ENCODE results near the gene LY6G5B.

LY6G5B gene

GRCh38 chr6:31663961-31664789, 5.6 kb upstream of the LY6G5B start:
- no peak for DNase-seq

- peak; percentile 74 for DNase-seq
Observed at GRCh38 chr6:31664790-31665500, 4.8 kb upstream of the LY6G5B start, which contains the start of gene GPANK1. GPANK1 (minus strand) TSS chr6:31664997; CDS start chr6:31664478, 519 bp downstream.

GRCh38 chr6:31665501-31666336, 4.1 kb upstream of the LY6G5B start, which contains the start of gene CSNK2B:
CSNK2B (plus strand) TSS chr6:31666080; CDS start chr6:31666832, 752 bp downstream.
- peak; percentile 92 for DNase-seq

DNA sequence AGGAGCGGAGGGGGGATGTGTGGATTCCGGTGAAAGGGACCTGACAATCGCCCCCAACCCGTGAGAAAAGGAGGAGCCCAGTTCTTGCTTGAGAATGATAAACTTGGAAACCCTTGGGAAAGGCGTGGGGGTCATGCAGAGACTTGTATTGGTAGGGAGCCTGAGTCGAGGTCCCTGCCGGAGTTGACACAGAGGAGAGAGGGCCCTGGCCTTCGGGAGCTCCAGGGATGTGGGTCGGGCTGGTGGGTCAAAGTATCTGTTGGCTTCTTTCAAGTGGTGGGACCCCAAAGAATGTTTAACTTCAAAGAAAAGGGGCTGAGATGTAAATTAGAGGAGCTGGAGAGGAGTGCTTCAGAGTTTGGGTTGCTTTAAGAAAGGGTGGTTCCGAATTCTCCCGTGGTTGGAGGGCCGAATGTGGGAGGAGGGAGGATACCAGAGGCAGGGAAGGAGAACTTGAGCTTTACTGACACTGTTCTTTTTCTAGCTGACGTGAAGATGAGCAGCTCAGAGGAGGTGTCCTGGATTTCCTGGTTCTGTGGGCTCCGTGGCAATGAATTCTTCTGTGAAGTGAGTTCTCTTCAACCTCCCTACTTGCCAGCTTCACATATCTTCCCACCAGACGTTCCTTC, 3.3 kb upstream of the LY6G5B start:
- no peak for DNase-seq

- no peak for DNase-seq
Observed at GRCh38 chr6:31676322-31676903, 6.6 kb downstream of the LY6G5B start.

- DNase-seq = no peak
Observed at GRCh38 chr6:31676904-31677303, 7.1 kb downstream of the LY6G5B start.

DNA sequence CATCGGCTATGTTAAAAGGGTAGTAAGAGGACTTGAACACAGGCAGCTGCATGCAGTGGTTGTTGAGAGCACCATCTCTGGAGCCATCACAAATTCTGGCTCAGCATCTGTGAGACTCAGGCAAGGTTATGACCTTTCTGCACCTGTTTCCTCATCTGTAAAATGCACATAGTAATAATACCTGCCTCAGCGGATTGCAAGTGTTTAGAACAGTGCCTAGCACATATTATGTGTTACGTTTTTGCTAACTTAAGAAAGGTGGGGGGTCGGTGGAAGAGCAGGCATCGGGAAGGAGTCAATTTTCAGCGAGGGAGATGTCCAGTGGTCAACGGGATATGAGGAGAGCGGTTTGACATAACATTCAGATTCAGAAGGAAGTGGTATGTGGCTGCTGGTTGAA, 8.2 kb downstream of the LY6G5B start:
- no peak for DNase-seq

- DNase-seq = peak; percentile 69
Observed at GRCh38 chr6:31680226-31681134, 10.7 kb downstream of the LY6G5B start, which contains the start of gene LY6G5C. LY6G5C (minus strand) TSS chr6:31681067; CDS start chr6:31680373, 694 bp downstream.

- no peak for DNase-seq
Observed at GRCh38 chr6:31681135-31681671, 11.4 kb downstream of the LY6G5B start.

- DNase-seq = no peak
Observed at GRCh38 chr6:31683591-31683990, 13.8 kb downstream of the LY6G5B start.

DNA sequence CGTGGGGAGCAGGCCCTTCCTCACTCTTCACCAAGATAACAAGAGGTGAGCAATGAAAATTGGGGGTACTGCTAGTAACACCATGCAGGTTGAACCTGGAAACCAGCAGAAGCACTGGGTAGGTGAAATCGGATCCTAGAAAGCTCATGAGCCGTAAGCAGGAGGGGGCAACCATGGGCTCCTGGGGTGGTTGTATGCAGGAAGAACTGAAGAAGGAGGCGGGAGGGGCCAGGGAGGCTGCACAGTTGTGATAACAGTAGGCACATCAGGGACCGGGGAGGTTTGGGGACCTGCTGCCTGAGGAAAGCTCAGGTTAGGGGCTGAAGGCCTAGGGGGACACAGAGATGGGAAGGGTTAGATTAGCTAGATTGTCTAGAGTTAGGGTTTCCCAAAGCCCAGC, 16.7 kb downstream of the LY6G5B start:
- no peak for DNase-seq

DNA sequence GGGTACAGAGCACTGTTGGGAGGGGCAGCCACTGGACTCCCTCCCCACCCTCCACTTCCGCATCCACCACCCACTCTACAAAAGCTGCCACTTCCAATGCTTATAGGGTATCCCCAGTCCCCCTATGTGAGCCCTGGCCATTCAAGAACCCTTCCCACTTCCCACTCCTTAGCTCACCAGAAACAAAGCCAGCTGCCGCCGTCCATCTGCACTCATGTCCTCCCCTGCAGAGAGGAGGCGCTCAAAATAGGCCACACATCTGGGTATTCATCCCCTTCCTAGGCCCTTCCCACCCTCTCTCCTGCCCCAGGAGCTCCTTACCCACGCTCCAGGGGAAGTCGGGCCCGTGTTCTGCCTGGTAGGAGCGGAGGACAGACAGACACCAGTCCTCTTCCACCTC, 17.5 kb downstream of the LY6G5B start:
- DNase-seq = no peak

- DNase-seq = no peak
Observed at GRCh38 chr6:31687860-31688693, 18.3 kb downstream of the LY6G5B start.

- no peak for DNase-seq
Observed at GRCh38 chr6:31689249-31690110, 19.7 kb downstream of the LY6G5B start.

- DNase-seq = no peak
Observed at GRCh38 chr6:31690231-31691077, 20.7 kb downstream of the LY6G5B start.

DNA sequence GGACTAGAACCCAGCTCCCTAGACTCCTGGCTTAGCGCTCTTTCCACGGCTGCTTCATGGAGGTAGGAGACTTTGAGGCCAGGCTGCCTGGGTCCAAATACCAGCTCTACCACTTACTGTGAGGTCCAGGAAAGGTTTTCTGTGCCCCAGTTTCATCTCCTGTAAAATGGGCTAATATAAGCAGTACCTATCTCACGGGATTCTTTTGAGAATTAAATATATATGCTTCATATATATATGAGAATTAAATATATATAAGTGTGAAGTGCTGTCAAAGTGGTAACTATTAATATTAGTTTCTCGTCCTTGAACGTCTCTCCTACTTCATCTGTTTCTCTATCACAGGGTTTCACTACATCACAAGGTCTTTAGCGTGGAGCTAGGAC, 21.3 kb downstream of the LY6G5B start:
- no peak for DNase-seq

DNA sequence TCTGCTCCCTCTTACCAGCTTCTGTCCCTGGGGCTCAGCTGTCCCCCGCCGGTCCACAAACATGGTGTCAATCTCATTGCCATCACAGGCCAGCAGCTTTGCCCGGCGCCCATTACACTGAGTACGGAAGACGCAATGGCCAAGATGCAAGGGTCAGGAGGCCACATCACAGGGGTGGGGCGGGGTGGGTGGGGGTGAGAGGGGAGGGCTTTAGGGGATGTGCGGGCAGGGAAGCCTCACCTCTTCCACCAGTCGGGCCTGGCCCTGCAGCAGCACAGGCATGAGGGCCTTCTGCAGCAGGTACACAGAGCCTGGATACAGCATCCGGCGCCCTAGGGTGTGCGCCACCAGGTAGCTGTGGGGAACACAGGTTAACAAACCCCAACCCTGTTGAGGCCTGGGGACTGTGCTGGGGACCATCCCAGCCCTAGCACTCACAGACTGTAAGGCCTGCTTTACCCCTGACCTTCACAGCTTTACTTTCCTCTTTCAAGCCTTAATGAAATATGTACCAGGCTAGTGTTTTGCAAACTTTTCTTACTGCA, 21.9 kb downstream of the LY6G5B start:
- no peak for DNase-seq

GRCh38 chr6:31692353-31692752, 22.6 kb downstream of the LY6G5B start:
- DNase-seq = no peak
